Measurements from ENCODE around the gene ARHGEF25.
A peak's percentile ranks its signal among the peaks of the same experiment; 100 is the strongest.
"Not testable (repeated sequence)": the region's sequence is repeated elsewhere in the genome, so short reads cannot be mapped to it uniquely, and the experiment has no call there.

ARHGEF25 gene

GRCh38 chr12:57611108-57611826 is at the start of gene ARHGEF25:
TSS of gene ARHGEF25 (plus strand) at chr12:57611435. CDS start at chr12:57611895, 460 bp downstream.
- DNase-seq (ENCODE audit: low spot score): no peak

- DNase-seq (ENCODE audit: low spot score): no peak
Measured at GRCh38 chr12:57563358-57563757, 47.9 kb upstream of the ARHGEF25 start.

- DNase-seq (ENCODE audit: low spot score): no peak
Measured at GRCh38 chr12:57564178-57564740, 47.0 kb upstream of the ARHGEF25 start.

GRCh38 chr12:57568838-57569237 is 42.4 kb upstream of the ARHGEF25 start:
- DNase-seq (ENCODE audit: low spot score): no peak

GRCh38 chr12:57569858-57570257 is 41.4 kb upstream of the ARHGEF25 start:
- DNase-seq (ENCODE audit: low spot score): no peak

- not testable (repeated sequence) for DNase-seq (ENCODE audit: low spot score)
Measured at GRCh38 chr12:57570438-57570837, 40.8 kb upstream of the ARHGEF25 start.

GRCh38 chr12:57571926-57572762 is 39.1 kb upstream of the ARHGEF25 start:
- DNase-seq (ENCODE audit: low spot score): no peak

- no peak for DNase-seq (ENCODE audit: low spot score)
Measured at GRCh38 chr12:57574795-57575194, 36.4 kb upstream of the ARHGEF25 start.

- DNase-seq (ENCODE audit: low spot score): no peak
Measured at GRCh38 chr12:57575771-57576612, 35.2 kb upstream of the ARHGEF25 start.

GRCh38 chr12:57576613-57577160 is 34.5 kb upstream of the ARHGEF25 start:
- no peak for DNase-seq (ENCODE audit: low spot score)

- DNase-seq (ENCODE audit: low spot score): no peak
Measured at GRCh38 chr12:57577981-57578758, 33.1 kb upstream of the ARHGEF25 start.

GRCh38 chr12:57579011-57579410 is 32.2 kb upstream of the ARHGEF25 start:
- no peak for DNase-seq (ENCODE audit: low spot score)

GRCh38 chr12:57579677-57580465 is 31.4 kb upstream of the ARHGEF25 start:
- no peak for DNase-seq (ENCODE audit: low spot score)

GRCh38 chr12:57580466-57580795 is 30.8 kb upstream of the ARHGEF25 start:
- no peak for DNase-seq (ENCODE audit: low spot score)

GRCh38 chr12:57581802-57582201 is 29.4 kb upstream of the ARHGEF25 start:
- DNase-seq (ENCODE audit: low spot score): no peak

GRCh38 chr12:57582440-57582839 is 28.8 kb upstream of the ARHGEF25 start:
- no peak for DNase-seq (ENCODE audit: low spot score)

GRCh38 chr12:57583008-57583831 is 28.0 kb upstream of the ARHGEF25 start:
- DNase-seq (ENCODE audit: low spot score): peak; percentile 81

- no peak for DNase-seq (ENCODE audit: low spot score)
Measured at GRCh38 chr12:57584050-57584449, 27.2 kb upstream of the ARHGEF25 start.

GRCh38 chr12:57584690-57585089 is 26.5 kb upstream of the ARHGEF25 start:
- DNase-seq (ENCODE audit: low spot score): no peak

All from RKO (cell line).